ENCODE data around the gene ABLIM2. TPM values are rescaled to one million over a fixed set of nuclear protein-coding genes. Genes with fewer than 3 reads are reported as not detected.

Gene ABLIM2
- total RNA-seq, 1 experiment from 2014 or later: 2.7 TPM

- ChIA-PET POLR2A (ENCODE audit: low non-redundant PET) (no interaction called here), CTCF (no interaction called here)
- Histone ChIP-seq H3K27me3 (replicated peaks; ENCODE audit: insufficient read depth, low read depth, low read length, poor library complexity) (peaks cover 3% of the 10 kb centered on the region), H3K27ac (ENCODE audit: low read depth, low read length, poor library complexity, severe bottlenecking) (no peak overlapping the region), H3K9me3 (ENCODE audit: low read depth, low read length, poor library complexity, severe bottlenecking) (no peaks in the 10 kb centered on the region), H3K4me3 (ENCODE audit: low read depth, low read length, poor library complexity, severe bottlenecking) (no peak overlapping the region), H3K4me1 (ENCODE audit: insufficient read depth, low read length, poor library complexity, severe bottlenecking) (peaks cover 3% of the 10 kb centered on the region), H3K36me3 (ENCODE audit: insufficient read depth, low read length, poor library complexity, severe bottlenecking) (no peaks in the 10 kb centered on the region)
- no peak for TF ChIP-seq EZH2 (IDR thresholded peaks at IDR 0.05; ENCODE audit: borderline replicate concordance, low read depth, low read length, poor library complexity, severe bottlenecking)
- TF ChIP-seq, protein P1, sequence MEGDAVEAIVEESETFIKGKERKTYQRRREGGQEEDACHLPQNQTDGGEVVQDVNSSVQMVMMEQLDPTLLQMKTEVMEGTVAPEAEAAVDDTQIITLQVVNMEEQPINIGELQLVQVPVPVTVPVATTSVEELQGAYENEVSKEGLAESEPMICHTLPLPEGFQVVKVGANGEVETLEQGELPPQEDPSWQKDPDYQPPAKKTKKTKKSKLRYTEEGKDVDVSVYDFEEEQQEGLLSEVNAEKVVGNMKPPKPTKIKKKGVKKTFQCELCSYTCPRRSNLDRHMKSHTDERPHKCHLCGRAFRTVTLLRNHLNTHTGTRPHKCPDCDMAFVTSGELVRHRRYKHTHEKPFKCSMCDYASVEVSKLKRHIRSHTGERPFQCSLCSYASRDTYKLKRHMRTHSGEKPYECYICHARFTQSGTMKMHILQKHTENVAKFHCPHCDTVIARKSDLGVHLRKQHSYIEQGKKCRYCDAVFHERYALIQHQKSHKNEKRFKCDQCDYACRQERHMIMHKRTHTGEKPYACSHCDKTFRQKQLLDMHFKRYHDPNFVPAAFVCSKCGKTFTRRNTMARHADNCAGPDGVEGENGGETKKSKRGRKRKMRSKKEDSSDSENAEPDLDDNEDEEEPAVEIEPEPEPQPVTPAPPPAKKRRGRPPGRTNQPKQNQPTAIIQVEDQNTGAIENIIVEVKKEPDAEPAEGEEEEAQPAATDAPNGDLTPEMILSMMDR (conservative IDR thresholded peaks at IDR 0.05; ENCODE audit: low read depth, low read length): no peak
- intact Hi-C loops (cut with micrococcal nuclease; ENCODE audit: unreplicated experiment): no loop called here
- no TSS peak for BruUV-seq (replicated peaks)
- no peak for DNase-seq (ENCODE audit: low spot score)
These were observed 6.3 kb downstream of the ABLIM2 start for GRCh38 chr4:8152090-8152864.

- Histone ChIP-seq H3K4me3 (ENCODE audit: low read depth, low read length, poor library complexity, severe bottlenecking) (no peak overlapping the region), H3K4me1 (ENCODE audit: insufficient read depth, low read length, poor library complexity, severe bottlenecking) (no peaks in the 10 kb centered on the region), H3K9me3 (ENCODE audit: low read depth, low read length, poor library complexity, severe bottlenecking) (no peaks in the 10 kb centered on the region), H3K27me3 (replicated peaks; ENCODE audit: insufficient read depth, low read depth, low read length, poor library complexity) (no peaks in the 10 kb centered on the region), H3K27ac (ENCODE audit: low read depth, low read length, poor library complexity, severe bottlenecking) (no peak overlapping the region), H3K36me3 (ENCODE audit: insufficient read depth, low read length, poor library complexity, severe bottlenecking) (no peaks in the 10 kb centered on the region)
- intact Hi-C loops (cut with micrococcal nuclease; ENCODE audit: unreplicated experiment): no loop called here
- CTCF ChIA-PET: no interaction called here
- TF ChIP-seq, protein P1 (conservative IDR thresholded peaks at IDR 0.05; ENCODE audit: low read depth, low read length): no peak
- TF ChIP-seq EZH2 (IDR thresholded peaks at IDR 0.05; ENCODE audit: borderline replicate concordance, low read depth, low read length, poor library complexity, severe bottlenecking): no peak
- no TSS peak for BruUV-seq (replicated peaks)
- DNase-seq (ENCODE audit: low spot score): no peak
- POLR2A ChIA-PET (ENCODE audit: low non-redundant PET): no interaction called here
These were observed 7.4 kb downstream of the ABLIM2 start for GRCh38 chr4:8151165-8151650.

GRCh38 chr4:8150152-8151090, 8.2 kb downstream of the ABLIM2 start:
- no peak for TF ChIP-seq EZH2 (IDR thresholded peaks at IDR 0.05; ENCODE audit: borderline replicate concordance, low read depth, low read length, poor library complexity, severe bottlenecking)
- TF ChIP-seq, protein P1 (conservative IDR thresholded peaks at IDR 0.05; ENCODE audit: low read depth, low read length): no peak
- Histone ChIP-seq H3K9me3 (ENCODE audit: low read depth, low read length, poor library complexity, severe bottlenecking) (no peaks in the 10 kb centered on the region), H3K27ac (ENCODE audit: low read depth, low read length, poor library complexity, severe bottlenecking) (no peak overlapping the region), H3K4me1 (ENCODE audit: insufficient read depth, low read length, poor library complexity, severe bottlenecking) (peaks cover 4% of the 10 kb centered on the region), H3K4me3 (ENCODE audit: low read depth, low read length, poor library complexity, severe bottlenecking) (no peak overlapping the region), H3K27me3 (replicated peaks; ENCODE audit: insufficient read depth, low read depth, low read length, poor library complexity) (no peaks in the 10 kb centered on the region), H3K36me3 (ENCODE audit: insufficient read depth, low read length, poor library complexity, severe bottlenecking) (no peaks in the 10 kb centered on the region)
- ChIA-PET CTCF (no interaction called here), POLR2A (ENCODE audit: low non-redundant PET) (no interaction called here)
- DNase-seq (ENCODE audit: low spot score): no peak
- intact Hi-C loops (cut with micrococcal nuclease; ENCODE audit: unreplicated experiment): no loop called here
- BruUV-seq (replicated peaks): no TSS peak
